Stimulated activated CD4-positive, alpha-beta T cell treated with anti-CD3 and anti-CD28 coated beads, Interleukin-4, amount 100 ng/mL, for 48 hours (primary cell): ENCODE measurements around the gene MAJIN.
"Not testable (repeated sequence)": the region's sequence is repeated elsewhere in the genome, so short reads cannot be mapped to it uniquely, and the experiment has no call there.

Experiments used
- DNase-seq, 2 donors: peaks; one replicate each; pipeline ENCODE4 v3.0.0-alpha.2; 2020; ENCODE audit warnings: low read depth in 2 of 2

Gene MAJIN, protein sequence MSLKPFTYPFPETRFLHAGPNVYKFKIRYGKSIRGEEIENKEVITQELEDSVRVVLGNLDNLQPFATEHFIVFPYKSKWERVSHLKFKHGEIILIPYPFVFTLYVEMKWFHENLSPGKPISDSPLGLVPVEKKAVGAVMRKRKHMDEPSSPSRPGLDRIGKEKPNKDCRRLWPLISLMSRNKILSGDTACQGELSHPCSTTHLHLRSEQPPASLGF

DNA sequence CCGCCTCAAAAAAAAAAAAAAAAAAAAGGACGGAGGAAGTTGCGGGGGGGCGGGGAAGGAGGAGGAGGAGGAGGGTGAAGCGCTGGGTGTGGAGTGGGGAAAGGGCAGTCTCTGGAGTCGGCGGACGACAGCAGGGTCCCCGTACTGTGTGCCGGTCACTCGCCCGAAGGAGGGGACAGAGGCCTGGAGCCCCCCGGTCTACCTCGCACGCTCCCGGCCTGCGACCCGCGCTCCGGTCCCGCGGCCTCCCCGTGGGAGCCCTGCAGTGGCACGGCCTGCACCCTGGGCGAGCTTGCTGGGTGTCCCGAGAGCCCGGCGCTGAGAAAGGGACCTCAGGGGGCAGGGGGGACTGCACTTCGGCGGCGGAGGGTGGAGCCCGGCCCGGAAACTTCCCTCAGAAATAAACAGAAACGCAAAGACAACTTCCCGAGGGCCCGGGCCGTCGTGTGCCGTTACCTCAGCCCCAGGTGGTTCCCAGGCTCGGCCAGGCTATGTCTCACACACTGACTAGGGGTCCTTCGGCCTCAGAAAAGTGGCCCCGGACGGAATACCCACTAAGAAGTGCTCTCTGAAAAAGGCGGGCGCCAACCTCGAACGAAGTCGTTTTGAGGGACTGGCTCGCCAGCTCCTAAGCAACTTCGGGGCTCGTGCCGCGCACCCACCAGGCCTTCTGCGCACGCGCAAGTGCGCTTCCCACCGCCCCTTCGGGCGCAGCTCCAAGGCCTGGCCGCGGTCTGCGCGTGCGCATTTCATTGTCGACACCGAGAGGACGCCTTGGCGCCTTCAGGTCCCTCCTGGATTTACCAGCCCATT, at the start of gene MAJIN:
TSS of gene MAJIN (minus strand) at position 688 of the 813 bp plus-strand sequence. CDS start 12,703 bp downstream, outside the sequence.
- DNase-seq, result peak; percentile 85 to 94

DNA sequence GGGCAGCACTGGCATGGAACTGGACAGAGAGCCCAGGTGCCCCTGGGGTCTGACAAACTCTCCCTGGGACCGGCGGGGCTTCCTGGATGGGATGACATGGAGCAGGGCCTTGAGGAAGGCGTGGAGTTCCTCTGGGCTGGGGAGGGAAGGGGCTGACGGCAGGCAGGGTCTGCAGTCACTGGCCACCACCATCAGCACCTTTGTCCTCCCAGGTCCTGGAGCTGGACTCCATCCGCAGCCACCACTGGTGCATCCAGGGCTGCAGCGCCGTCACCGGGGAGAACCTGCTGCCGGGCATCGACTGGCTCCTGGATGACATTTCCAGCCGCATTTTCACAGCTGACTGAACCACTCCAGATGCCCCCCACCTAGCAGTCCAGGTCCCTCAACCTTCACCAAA, 49.6 kb upstream of the MAJIN start:
- DNase-seq, result no peak

DNA sequence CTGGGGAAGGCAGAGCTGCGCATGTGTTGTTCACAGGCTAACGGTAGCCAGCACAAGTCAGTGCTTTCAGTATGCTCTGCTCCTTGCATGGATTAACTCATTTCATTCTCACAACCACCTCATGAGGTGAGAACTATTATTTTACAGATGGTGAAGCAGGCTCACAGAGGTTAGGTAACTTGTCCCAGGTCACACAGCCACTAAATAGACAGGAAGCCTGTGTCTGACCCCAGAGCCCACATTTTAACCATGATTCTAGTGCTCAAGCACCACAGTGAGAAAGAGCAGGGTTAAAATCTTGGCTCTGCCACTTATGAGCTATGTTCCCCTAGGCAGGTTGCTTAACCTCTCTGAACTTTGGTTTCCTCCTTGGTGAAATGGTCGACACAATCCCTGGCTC, 49.1 kb upstream of the MAJIN start:
- no peak for DNase-seq

DNA sequence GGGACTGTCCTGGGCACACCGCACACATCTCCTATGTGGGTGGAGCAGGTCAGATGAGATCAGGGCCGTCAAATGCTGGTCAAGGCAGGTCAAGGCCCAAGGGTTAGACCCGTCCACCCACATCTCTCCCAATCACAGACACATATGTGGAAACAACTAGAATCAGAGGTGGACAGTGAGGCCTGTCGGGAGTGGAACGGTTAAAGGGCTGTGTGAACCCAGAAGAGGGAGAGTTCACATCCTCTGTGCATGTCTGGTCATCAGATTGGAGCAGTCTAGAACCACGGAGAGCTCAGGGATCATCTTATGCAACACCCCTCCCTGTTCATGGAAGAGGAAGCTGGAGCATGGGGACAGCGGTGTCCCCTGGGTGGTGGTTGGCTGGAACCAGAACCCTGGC, 47.9 kb upstream of the MAJIN start:
- DNase-seq, result no peak

DNA sequence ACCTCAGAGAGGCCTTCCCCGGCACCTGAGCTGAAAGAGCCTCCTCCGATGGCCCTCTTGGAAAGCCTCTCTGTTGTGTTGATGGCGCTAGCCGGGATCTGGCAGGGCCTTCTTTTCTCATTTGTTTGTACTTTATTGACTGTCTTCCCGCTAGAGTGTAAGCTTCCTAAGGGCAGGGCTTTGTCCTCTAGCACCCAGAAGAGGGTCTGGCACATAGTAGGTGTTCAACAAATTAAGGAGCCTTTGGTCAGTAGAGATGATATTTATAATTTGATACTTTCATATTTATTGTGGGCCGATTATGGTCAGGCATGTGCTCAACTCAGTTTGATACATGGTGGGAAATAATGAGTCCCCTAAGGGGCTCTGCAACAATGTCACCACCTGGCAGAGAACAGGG, 46.0 kb upstream of the MAJIN start:
- no peak for DNase-seq

DNA sequence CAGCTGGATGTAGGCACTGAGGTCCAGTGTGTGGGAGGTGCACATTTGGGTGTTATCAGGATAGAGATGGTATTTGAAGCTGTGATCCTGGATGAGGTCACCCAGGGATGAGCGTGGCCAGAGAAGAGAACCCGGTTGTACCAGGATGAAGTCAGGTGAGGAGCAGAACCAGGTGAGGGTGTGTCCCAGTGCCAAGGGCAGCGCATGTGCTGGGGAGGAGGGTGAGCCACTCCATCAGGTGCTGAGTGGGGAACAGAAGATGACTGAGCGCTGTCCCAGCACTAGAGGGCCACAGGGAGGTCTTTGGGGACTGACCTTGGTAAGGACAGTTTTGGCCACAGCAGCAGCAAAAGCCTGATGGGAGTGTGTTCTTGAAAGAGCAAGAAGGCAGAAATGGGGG, 44.8 kb upstream of the MAJIN start:
- no peak for DNase-seq

DNA sequence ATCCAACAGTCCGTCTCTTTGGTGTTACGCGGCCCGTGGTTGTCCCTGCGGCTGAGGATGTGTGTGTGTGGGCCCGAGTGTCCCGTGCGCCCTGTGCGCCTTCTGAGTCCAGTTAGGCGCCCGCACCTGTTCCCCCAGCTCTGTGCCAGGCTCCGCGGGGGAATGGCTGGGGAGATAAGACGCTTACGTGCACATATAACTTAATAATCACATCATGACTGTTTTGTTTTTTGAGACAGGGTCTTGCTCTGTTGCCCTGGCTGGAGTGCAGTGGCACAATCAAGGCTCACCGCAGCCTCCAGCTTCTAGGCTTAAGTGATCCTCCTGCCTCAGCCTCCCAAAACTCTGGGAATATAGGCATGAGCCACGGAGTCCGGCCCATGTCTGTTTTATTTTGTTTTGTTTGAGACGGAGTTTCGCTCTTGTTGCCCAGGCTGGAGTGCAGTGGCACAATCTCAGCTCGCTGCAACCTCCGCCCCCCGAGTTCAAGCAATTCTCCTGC, 42.9 kb upstream of the MAJIN start:
- no peak for DNase-seq

DNA sequence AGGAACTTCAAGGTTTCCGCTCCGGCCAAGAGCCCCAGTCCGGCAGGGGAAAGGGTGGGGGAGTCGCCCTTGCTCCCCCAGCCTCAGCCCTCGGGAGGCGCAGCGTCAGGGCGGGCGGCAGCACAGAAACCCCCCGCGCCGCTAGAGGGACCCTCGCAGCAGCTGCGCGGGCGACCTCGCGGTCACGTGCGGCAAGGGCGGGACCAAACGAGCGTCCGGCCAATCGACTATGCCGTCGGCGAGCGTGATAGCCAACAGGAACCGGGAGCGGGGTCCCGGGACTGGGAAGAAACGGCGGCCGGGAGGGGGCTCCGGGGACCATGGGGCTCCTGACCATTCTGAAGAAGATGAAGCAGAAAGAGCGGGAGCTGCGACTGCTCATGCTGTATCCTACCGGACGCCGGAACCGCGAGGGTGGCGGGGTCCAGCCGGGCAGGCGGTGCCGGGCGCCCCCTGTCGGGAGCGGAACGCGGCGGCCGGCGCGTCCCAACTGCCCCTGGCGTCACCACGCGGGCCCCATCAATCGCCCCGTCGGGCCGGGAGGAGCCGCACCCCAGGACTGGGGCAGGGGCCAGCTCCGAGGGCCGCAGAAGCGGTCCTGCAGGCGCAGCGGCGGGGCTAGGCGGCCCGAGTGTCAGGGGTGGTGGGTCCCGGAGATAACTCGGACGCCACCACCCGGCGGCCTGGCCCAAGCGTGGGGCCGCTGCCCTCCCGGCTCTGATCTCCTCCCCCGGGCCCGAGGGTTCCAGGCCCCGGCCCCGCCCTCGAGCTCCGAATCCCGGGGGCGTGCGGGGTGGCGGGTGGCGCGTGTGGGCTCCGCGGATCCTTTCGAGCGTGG, 42.2 kb upstream of the MAJIN start, which contains the start of gene ARL2:
TSS of gene ARL2 (plus strand) at position 273 of the 838 bp plus-strand sequence. CDS start at position 321, 48 bp downstream.
- DNase-seq, result peak; percentile 70 to 84

DNA sequence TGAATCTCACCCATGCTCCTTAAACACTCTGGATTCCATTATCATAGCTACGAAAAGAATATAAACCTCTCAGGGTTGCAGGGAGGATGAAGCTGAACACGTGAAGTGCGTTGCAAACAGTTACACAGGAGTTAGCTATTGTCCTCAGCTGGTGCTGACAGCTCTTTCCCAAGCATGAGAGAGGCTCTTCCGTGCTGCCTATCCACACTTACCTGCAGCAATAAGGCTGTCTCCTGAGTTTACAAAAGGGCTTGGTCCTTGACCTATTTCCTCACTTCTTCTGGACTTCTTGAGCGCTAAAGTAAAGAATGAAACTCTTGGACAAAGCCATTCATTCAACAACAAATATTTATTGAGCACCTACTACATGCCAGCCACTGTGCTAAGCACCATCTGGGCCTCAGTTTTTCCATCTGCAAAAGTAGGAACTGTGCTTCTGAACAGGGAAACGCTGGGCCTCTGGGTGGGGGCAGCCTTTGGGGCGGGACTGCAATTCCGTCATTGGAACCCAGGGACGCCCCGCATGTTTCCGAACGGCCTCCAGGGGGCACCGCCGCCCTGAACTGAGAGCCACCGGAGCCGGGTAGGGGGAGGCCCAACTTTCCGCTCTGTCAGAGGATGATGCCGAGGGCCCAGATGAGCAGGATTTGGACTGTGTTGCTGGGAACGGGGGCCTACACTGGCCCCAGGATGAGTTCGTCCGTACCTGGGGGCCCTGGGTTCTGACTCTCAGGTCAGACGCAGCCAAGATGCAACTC, 41.4 kb upstream of the MAJIN start:
- DNase-seq, result peak; percentile 86 to 88

DNA sequence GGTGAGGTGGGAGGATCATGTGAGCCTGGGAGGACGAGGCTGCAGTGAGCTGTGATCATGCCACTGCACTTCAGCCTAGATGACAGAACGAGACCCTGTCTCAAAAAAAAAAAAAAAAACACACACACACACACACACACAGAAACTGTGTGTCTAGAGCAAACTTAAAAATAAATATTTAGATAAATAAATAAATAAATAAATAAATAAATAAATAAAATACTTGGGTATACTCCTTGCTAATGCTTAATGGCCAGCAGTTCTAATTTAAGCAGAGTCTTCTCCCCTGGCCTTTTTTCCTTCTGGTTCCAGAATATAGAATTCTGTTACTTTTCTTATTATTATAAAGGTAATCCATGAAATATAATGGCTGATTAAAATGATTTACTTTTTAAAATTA, 37.0 kb upstream of the MAJIN start:
- DNase-seq, result no peak

DNA sequence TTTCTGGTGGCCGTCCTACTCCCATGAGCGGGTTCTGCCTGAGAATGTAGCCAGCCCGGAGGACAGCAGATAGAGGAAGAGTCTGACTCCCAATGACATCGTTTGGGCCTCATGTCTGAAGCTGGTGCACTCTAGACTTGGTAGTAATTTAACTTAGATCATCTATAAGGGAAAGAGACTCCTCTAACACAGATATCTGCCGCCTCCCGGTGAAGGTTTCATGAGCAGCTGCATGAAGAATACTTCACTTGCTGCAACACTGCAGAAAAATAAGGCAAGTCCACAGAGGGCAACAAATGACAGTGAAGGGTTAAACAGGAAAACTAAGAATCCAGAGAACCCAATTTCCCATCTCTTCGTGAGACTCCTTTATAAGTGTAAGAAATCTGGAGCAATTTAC, 36.1 kb upstream of the MAJIN start:
- no peak for DNase-seq

DNA sequence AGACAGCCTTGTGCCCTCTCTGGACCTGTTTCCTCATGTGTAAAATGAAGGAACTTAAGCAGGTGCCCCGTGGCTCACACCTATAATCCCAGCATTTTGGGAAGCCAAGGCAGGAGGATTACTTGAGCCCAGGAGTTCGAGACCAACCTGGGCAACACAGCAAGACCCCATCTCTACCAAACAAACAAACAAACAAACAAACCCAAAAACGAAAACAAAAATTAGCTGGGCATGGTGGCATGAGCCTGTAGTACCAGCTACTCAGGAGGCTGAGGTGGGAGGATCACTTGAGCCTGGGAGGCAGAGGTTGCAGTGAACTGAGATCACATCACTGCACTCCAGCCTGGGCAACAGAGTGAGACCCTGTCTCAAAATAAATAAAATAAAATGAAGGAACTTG, 32.1 kb upstream of the MAJIN start:
- not testable (repeated sequence) for DNase-seq

DNA sequence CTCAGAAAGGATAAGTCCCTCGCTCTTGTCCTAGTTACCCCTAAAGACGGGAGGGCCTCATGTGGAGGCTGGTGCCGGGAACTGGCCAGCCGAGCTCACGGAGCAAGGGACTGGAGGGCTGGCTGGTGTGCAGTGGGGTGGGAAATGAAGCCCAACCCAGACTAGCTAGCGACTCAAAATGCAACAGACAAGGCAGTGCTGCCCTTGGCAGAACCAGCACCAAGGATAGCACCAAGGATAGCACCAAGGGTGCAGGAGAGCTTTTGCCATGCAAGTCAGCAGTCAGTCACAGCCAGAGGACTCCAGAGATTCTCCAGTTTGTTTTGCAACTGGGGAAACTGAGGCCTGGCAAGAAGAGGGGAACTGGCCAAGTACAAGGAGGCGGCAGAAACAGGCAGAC, 31.4 kb upstream of the MAJIN start:
- no peak for DNase-seq

DNA sequence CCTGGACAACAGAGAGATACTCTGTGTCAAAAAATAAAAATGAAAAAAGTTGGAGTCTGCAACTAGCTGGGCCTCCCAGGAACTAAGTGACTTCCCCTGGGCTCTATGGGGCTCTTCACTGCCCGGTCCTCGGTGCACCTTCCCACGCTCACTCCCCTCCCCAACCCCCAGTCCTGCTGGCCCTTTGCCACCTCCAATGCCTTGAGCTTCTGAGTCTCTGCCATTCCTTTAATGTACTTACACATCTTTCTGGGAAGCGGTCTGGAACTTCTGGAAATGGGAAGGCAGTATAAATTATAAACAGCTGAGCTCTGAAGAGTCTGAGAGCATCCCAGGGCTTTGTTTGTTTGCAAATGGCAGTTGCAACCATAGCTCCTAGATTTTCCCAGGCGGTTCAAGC, 30.8 kb upstream of the MAJIN start:
- no peak for DNase-seq

DNA sequence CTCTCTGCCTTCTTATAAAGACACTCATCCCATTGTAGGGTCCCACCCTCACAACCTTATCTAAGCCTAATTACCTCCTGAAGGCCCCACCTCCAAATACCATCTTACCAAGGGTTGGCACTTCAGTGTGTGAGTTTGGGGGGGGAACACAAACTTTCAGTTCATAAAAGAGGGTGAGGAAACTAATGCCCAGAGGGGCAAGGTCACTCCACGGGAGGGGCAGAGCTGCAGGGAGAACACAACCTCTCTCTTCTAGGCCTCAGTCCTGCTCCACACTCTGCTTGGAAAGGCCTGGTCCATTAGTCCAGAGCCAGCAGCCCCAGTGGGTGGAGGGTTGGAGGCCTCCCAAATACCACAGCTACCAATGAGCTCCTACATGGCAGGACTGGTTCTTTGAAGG, 27.6 kb upstream of the MAJIN start:
- DNase-seq, result no peak

DNA sequence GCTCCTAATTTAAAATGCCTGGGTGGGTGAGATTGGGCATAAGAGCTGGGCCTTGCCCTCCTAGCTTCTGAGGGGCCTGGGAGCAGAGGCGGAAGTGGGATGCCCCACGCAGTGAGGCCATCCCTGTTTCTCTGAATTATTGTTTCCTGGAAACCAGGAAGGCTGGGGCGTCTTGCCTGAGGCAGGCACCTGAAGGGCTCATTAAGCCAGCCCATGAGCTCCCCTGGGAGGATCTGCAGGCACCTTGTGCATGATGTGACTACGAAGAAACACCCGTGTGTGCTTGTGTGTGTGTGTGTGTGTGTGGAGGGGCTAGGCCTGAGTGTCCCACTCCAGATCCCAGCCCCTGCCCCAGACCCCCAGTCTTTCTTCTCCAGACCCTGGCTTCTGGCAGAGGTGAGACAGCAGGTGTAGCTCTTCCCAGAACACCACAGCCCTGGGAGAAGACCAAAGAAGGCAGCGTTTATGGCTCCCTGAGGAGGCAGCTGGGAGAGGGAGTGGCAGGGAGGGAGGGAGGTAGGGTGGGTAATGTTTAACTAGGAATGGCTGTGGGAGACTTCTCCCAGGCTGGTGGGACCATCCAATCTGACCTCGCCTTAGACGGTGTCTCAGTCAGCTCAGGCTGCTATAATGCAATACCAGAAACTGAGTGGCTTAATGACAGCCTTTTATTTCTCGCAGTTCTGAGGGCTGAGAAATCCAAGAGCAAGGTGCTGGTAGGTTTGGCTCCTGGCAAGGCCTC, 27.0 kb upstream of the MAJIN start:
- DNase-seq, result no peak

DNA sequence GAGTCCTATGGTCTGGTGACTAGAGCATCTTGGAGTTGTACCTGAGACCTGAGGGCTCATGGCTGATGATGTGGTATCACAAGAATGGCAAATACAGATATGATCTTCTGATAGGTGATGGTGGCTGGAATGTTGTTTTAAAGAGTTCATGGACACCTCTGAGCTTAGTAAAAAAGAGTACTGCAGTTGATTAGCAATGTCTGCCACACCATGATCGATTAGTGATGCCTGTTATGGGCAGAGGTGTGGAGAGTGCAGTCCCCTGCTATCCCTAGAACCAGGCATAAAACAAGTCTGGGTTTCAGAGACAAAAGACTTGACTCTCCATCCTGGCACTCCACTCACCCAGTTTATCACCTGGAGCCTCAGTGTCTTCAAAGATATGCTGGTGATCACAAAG, 26.2 kb upstream of the MAJIN start:
- no peak for DNase-seq

DNA sequence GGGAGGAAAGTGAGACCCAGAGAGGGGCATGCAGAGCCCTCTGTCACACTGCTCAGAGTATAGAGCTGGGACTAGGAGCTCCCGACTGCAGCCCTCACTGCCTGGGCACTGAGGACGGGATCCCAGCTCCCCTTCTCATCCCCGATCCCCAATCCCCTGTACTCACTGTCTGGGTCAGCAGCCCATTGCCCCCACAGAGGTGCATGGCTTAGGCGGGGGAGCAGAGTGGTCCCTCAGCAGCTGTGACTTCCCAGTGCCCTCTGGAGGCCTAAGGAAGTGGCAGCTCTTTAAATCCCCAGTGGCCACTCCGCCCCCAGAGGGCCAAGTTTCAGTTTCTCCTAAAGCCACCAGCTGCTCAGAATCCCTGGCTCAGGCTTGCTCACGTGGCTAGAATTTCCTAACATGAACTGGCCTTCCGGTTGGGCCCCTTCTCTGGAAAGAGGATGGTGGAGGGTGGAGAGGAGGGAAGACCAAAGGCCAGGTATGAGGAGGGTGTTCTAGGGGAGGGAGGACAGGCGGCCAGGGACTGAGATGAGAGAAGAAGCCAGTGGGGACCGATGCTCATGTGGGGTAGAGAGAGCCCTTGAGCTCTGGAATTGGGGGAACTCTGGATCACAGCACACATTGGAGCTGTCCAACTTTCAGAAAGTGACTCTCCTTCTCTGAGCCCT, 24.9 kb upstream of the MAJIN start, which contains the start of gene BATF2:
TSS of gene BATF2 (minus strand) at position 262 of the 671 bp plus-strand sequence. CDS start at position 205, 57 bp downstream.
- no peak for DNase-seq

DNA sequence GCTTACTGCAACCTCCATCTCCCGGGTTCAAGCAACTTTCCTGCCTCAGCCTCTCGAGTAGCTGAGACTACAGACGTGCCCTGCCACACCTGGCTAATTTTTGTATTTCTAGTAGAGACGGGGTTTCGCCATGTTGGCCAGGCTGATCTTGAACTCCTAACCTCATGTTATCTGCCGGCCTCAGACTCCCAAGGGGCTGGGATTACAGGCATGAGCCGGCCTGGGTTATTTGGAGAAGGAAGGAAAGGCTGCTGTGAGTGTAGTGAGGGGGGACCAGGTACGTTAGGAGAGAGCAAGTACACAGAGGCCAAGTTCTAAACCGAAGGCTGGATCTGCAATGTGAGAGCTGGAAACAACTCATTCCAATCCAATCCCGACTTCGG, 24.4 kb upstream of the MAJIN start:
- no peak for DNase-seq

DNA sequence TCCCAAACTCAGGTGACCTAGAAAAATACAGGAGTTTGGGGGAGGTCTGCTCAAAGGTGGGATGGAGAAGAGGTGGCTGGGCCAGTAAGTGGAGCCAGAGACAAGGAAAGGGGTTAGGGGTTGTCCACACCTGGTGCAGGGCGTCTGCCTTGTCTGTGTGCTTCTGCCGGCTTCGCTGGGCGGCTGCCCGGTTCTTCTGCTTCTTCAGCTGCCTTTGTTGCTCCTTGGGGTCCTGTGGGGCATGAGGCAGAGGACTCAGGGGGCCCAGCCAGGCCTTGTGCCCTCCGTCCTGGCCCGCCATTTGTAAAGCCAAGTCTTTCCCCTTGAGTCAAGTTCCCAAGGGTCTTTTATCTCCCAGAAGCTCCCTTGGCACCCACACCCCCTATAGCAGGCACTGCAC, 22.4 kb upstream of the MAJIN start:
- DNase-seq, result no peak
